ENCODE measurements around the gene C17orf100. TPM values are rescaled to one million over a fixed set of nuclear protein-coding genes. Genes with fewer than 3 reads are reported as not detected.
A peak's percentile ranks its signal among the peaks of the same experiment; 100 is the strongest.

The C17orf100 gene
- total and polyA plus RNA-seq, 4 donors: 0.56 to 33.2 (median 2.7) TPM

- Histone ChIP-seq H3K27me3 (ENCODE audit: control insufficient read depth in 4 of 4, insufficient read depth in 4 of 4, low read length in 3 of 4) (no peaks in the 10 kb centered on the region), H3K36me3 (ENCODE audit: control insufficient read depth in 4 of 4, insufficient read depth in 3 of 4, low read depth in 1 of 4, low read length in 3 of 4) (peaks cover 0 to 9% (median 6%) of the 10 kb centered on the region in 4 donors), H3K9me3 (ENCODE audit: control insufficient read depth in 4 of 4, low read length in 3 of 4) (no peaks in the 10 kb centered on the region), H3K27ac (ENCODE audit: low read depth in 1 of 2, low read length in 2 of 2) (no peak overlapping the region), H3K4me1 (ENCODE audit: control insufficient read depth in 4 of 4, insufficient read depth in 4 of 4, low read length in 3 of 4) (peaks cover 3 to 34% (median 26%) of the 10 kb centered on the region in 4 donors), H3K9ac (ENCODE audit: low read depth in 1 of 2, low read length in 2 of 2) (no peak overlapping the region), H3K4me3 (ENCODE audit: low read depth in 1 of 3, low read length in 3 of 3) (no peak overlapping the region)
- DNase-seq (ENCODE audit: low spot score): no peak
- TF ChIP-seq RAD21 (IDR thresholded peaks at IDR 0.05) (no peak), HNF4G (IDR thresholded peaks at IDR 0.05) (no peak), ZBTB33 (IDR thresholded peaks at IDR 0.05) (no peak), CTCF (IDR thresholded peaks at IDR 0.05; ENCODE audit: low read depth, low read length, missing input control) (no peak), EGR1 (IDR thresholded peaks at IDR 0.05; ENCODE audit: low read depth in 2 of 2) (no peak), FOXA1 (IDR thresholded peaks at IDR 0.05) (no peak), HNF4A (conservative IDR thresholded peaks at IDR 0.05) (no peak), TAF1 (conservative IDR thresholded peaks at IDR 0.05) (no peak), MAX (IDR thresholded peaks at IDR 0.05) (no peak), JUND (IDR thresholded peaks at IDR 0.05) (no peak), REST (IDR thresholded peaks at IDR 0.05) (no peak), NR2F2 (IDR thresholded peaks at IDR 0.05) (no peak)
- WGBS: 87% methylated on average over 24 of the region's 24 CpGs
Measured at GRCh38 chr17:6638046-6638908, 13.3 kb upstream of the C17orf100 start.

- WGBS: 56% methylated on average over 15 of the region's 15 CpGs
- Histone ChIP-seq H3K36me3 (ENCODE audit: control insufficient read depth in 4 of 4, insufficient read depth in 3 of 4, low read depth in 1 of 4, low read length in 3 of 4) (peaks cover 0 to 11% (median 5%) of the 10 kb centered on the region in 4 donors), H3K4me3 (ENCODE audit: low read depth in 1 of 3, low read length in 3 of 3) (peak overlapping the region; percentile 88 to 94 (median 90)), H3K27me3 (ENCODE audit: control insufficient read depth in 4 of 4, insufficient read depth in 4 of 4, low read length in 3 of 4) (no peaks in the 10 kb centered on the region), H3K27ac (ENCODE audit: low read depth in 1 of 2, low read length in 2 of 2) (no peak overlapping the region), H3K9ac (ENCODE audit: low read depth in 1 of 2, low read length in 2 of 2) (peak overlapping the region; percentile 36 to 68), H3K4me1 (ENCODE audit: control insufficient read depth in 4 of 4, insufficient read depth in 4 of 4, low read length in 3 of 4) (peaks cover 3 to 34% (median 26%) of the 10 kb centered on the region in 4 donors), H3K9me3 (ENCODE audit: control insufficient read depth in 4 of 4, low read length in 3 of 4) (no peaks in the 10 kb centered on the region)
- TF ChIP-seq RAD21 (IDR thresholded peaks at IDR 0.05) (no peak), HNF4A (conservative IDR thresholded peaks at IDR 0.05) (no peak)
- no peak for DNase-seq (ENCODE audit: low spot score)
Measured at GRCh38 chr17:6639014-6639585, 12.5 kb upstream of the C17orf100 start.
